Coronary artery (tissue), 2 donors: ENCODE measurements around the gene POLR2C.
"Not testable (repeated sequence)": the region's sequence is repeated elsewhere in the genome, so short reads cannot be mapped to it uniquely, and the experiment has no call there.

Experiments used
- DNase-seq: peaks from one replicate; pipeline ENCODE4 v3.0.0-alpha.2; 2017; ENCODE audit warnings: low spot score
- H3K27ac ChIP-seq, 2 donors: fragments of 200-600 bp; sonication (generic); one replicate each; pipeline ENCODE4 v1.5.1; 2016 to 2019
- H3K4me3 ChIP-seq: fragments of 200-600 bp; sonication (generic); 2 replicates; pipeline ENCODE4 v1.5.1; 2016; ENCODE audit warnings: mild to moderate bottlenecking, moderate library complexity
- TF ChIP-seq, protein P1 (sequence below): fragments of 200-600 bp; sonication (generic); IDR thresholded peaks from one replicate; pipeline ENCODE4 v1.5.1; 2019; ENCODE audit warnings: antibody characterized with exemption

The POLR2C gene

GRCh38 chr16:57432989-57433388 lies 29.5 kb upstream of the POLR2C start:
- H3K4me3 ChIP-seq, result no peak overlapping the region
- DNase-seq, result no peak
- H3K27ac ChIP-seq, result no peak overlapping the region
- TF ChIP-seq, protein P1, sequence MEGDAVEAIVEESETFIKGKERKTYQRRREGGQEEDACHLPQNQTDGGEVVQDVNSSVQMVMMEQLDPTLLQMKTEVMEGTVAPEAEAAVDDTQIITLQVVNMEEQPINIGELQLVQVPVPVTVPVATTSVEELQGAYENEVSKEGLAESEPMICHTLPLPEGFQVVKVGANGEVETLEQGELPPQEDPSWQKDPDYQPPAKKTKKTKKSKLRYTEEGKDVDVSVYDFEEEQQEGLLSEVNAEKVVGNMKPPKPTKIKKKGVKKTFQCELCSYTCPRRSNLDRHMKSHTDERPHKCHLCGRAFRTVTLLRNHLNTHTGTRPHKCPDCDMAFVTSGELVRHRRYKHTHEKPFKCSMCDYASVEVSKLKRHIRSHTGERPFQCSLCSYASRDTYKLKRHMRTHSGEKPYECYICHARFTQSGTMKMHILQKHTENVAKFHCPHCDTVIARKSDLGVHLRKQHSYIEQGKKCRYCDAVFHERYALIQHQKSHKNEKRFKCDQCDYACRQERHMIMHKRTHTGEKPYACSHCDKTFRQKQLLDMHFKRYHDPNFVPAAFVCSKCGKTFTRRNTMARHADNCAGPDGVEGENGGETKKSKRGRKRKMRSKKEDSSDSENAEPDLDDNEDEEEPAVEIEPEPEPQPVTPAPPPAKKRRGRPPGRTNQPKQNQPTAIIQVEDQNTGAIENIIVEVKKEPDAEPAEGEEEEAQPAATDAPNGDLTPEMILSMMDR, result no peak

DNA sequence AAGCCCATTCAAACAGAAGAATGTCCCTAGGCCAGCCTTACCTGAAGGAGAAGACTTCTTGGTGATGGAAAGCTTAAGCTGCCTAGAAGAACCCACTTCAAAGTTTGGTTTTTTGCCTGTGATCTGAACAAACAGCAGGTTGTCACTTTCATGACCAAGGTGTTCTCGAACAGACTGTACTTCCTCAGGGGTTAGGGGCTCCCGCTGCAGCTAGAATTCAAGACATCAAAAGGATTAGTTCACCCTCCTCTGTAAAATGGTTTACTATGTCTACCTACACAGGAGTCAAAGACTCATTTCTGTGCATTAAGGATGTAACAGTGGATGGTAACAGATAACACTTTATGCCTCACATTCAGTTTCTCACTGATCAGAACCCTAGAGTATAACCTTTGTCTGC lies 28.5 kb upstream of the POLR2C start:
- DNase-seq, result no peak
- no peak overlapping the region for H3K27ac ChIP-seq
- TF ChIP-seq, protein P1, result no peak
- H3K4me3 ChIP-seq, result no peak overlapping the region

DNA sequence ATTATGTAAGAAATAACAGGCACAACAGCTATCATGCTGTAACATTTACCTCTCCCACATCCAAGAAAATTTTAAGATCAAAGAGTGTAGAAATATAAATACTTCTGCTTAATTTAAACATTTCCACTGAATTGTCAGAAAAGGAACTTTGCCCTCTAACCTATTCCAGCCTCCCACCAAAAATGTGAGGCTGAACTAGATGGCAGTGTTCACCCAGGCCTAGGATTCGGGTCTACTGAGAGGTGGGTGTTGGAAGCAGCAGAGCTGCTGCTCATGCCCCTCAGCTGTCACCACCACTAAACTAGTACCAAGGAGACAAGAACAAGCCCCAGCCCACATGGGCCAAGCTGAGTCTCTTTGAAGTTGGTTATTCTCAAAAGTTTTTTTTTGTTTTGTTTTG lies 26.6 kb upstream of the POLR2C start:
- H3K27ac ChIP-seq, result no peak overlapping the region
- H3K4me3 ChIP-seq, result no peak overlapping the region
- DNase-seq, result no peak
- TF ChIP-seq, protein P1, result no peak

DNA sequence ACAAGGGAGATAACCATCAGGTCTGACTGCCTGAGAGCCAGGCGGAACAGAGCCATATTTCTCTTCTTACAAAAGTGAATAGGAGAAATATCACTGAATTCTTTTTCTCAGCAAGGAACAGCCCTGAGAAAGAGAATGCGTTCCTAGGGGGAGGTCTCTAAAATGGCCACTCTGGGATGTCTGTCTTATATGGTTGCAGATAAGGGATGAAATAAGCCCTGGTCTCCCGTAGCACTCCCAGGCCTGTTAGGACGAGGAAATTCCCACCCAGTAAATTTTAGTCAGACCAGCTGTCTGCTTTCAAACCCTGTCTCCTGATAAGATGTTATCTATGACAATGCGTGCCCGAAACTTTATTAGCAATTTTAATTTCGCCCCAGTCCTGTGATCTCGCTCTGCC lies 22.5 kb upstream of the POLR2C start:
- not testable (repeated sequence) for H3K27ac ChIP-seq, DNase-seq, H3K4me3 ChIP-seq

DNA sequence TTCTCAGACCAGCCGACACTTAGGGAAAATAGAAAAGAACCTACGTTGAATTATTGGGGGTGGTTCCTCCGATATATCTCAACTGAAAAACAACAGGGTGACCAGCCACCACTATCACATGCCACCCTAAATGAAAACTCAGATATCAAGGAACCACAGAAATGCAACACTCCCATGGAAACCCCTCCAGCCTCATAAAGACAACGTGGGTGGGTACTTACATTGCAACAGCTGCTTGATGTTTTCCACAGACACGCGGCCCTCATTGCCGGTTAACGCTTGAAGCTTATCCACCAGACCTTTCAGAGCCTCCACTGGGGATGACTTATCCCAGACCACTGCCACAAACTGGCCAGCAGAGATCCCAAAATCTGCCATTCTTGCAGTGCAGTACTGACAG lies 21.9 kb upstream of the POLR2C start:
- not testable (repeated sequence) for DNase-seq

DNA sequence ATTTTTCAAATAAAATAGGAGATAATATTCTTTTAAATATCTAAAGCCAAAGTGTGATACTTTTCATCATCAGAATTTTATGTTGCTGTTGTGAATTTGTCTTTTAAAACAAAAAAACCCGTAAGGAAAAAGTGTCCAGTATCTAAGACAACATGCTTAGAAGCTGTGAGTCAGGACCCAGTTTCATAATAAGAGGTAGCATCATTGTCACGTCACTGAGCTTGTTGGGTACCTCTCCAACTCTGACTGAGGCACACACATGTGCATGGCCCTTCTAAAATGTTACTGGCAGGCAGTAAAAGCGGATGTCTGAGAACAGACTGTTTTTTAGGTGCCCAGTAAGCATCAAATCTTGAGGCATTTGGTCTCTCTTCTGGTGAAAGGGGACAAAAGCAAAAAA lies 17.8 kb upstream of the POLR2C start:
- no peak overlapping the region for H3K27ac ChIP-seq
- H3K4me3 ChIP-seq, result no peak overlapping the region
- TF ChIP-seq, protein P1, result no peak
- no peak for DNase-seq

More for the DNA sequence above, 21.9 kb upstream of the POLR2C start:
- H3K27ac ChIP-seq, H3K4me3 ChIP-seq: not testable (repeated sequence)

DNA sequence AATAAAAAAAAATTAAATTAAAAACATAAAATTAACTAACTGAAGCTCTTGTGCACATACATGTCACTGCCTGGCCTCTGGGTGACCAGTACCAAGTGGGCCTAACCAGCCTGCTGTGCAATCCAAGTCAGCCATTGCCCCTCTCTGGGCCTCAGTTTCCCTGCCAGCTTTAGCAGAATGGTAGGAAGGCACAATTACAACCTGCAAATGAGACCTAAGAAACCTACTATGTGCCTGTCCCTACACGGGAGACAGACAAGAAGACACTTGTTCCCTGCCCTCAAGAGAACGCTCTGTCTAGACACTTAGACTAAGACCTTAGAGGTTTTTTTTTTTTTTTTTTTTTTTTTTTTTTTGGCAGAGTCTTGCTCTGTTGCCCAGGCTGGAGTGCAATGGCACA lies 17.0 kb upstream of the POLR2C start:
- H3K4me3 ChIP-seq, result no peak overlapping the region
- DNase-seq, result no peak
- no peak overlapping the region for H3K27ac ChIP-seq
- TF ChIP-seq, protein P1, result no peak

GRCh38 chr16:57446531-57447185 lies 15.8 kb upstream of the POLR2C start:
- no peak for DNase-seq
- H3K27ac ChIP-seq, result peak overlapping the region; percentile 88 to 89

More at GRCh38 chr16:57446531-57447185, 15.8 kb upstream of the POLR2C start:
- TF ChIP-seq, protein P1, result no peak
- H3K4me3 ChIP-seq, result peak overlapping the region; percentile 93
